ENCODE results near the gene ZNF154. TPM values are rescaled to one million over a fixed set of nuclear protein-coding genes. Genes with fewer than 3 reads are reported as not detected.

ZNF154 gene
- total RNA-seq, 4 donors from 2014 or later, result 0.15 to 2.5 (median 0.94) TPM

- DNase-seq, result no peak
- Histone ChIP-seq H3K27ac (no peak overlapping the region), H3K27me3 (peaks cover 0 to 18% (median 0%) of the 10 kb centered on the region in 4 donors), H3K36me3 (no peaks in the 10 kb centered on the region), H3K4me1 (peaks cover 0 to 14% (median 0%) of the 10 kb centered on the region in 3 donors), H3K4me3 (no peak overlapping the region), H3K9me3 (peaks cover 0 to 24% (median 0%) of the 10 kb centered on the region in 3 donors)
- 74 to 78% methylated on average over 2 of the region's 2 CpGs for WGBS, 2 donors
- intact Hi-C loops (cut with DNase I), result no loop called here
- no peak for TF ChIP-seq POLR2A (IDR thresholded peaks at IDR 0.05)
- TF ChIP-seq, protein P1, sequence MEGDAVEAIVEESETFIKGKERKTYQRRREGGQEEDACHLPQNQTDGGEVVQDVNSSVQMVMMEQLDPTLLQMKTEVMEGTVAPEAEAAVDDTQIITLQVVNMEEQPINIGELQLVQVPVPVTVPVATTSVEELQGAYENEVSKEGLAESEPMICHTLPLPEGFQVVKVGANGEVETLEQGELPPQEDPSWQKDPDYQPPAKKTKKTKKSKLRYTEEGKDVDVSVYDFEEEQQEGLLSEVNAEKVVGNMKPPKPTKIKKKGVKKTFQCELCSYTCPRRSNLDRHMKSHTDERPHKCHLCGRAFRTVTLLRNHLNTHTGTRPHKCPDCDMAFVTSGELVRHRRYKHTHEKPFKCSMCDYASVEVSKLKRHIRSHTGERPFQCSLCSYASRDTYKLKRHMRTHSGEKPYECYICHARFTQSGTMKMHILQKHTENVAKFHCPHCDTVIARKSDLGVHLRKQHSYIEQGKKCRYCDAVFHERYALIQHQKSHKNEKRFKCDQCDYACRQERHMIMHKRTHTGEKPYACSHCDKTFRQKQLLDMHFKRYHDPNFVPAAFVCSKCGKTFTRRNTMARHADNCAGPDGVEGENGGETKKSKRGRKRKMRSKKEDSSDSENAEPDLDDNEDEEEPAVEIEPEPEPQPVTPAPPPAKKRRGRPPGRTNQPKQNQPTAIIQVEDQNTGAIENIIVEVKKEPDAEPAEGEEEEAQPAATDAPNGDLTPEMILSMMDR (IDR thresholded peaks at IDR 0.05), result no peak
Observed at GRCh38 chr19:57653689-57654088, 55.3 kb downstream of the ZNF154 start.

DNA sequence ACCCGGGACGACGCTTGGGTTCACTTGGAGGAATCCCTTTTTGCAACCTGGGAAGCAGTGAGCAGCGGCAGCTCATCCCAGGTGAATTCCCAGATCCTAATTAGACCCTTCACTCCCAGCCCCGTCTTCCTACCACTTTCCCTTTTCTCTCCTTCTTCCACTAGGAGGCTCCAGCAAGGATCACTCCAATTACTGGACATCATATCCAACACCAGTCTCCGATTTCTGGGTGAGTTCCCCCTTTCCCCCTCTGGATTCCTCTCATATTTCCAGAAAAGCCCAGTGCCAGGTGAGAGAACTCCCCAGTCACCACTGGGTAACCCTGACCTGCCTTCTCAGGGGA is 57.4 kb downstream of the ZNF154 start:
- 33 to 47% methylated on average over 6 of the region's 6 CpGs for whole genome bisulfite sequencing, 2 donors
- H3K27me3 ChIP-seq, result peaks cover 0 to 12% (median 0%) of the 10 kb centered on the region in 4 donors
- TF ChIP-seq POLR2A (IDR thresholded peaks at IDR 0.05), result no peak
- TF ChIP-seq, protein P1 (IDR thresholded peaks at IDR 0.05), result no peak
- H3K9me3 ChIP-seq, result peaks cover 0 to 40% (median 0%) of the 10 kb centered on the region in 3 donors
- no peak for DNase-seq
- peak overlapping the region in 1 of 4 donors; percentile 4 for H3K4me3 ChIP-seq
- peak overlapping the region in 1 of 4 donors; percentile 26 for H3K27ac ChIP-seq
- intact Hi-C loops (cut with DNase I), result no loop called here
- H3K4me1 ChIP-seq, result peaks cover 0 to 14% (median 0%) of the 10 kb centered on the region in 3 donors
- no peaks in the 10 kb centered on the region for H3K36me3 ChIP-seq

GRCh38 chr19:57648331-57649003 is 60.5 kb downstream of the ZNF154 start:
- peaks cover 0 to 48% (median 5%) of the 10 kb centered on the region in 3 donors for H3K9me3 ChIP-seq
- DNase-seq, result no peak
- TF ChIP-seq POLR2A (IDR thresholded peaks at IDR 0.05), result no peak
- peaks cover 0 to 14% (median 0%) of the 10 kb centered on the region in 3 donors for H3K4me1 ChIP-seq
- H3K27me3 ChIP-seq, result no peaks in the 10 kb centered on the region
- intact Hi-C loops (cut with DNase I), result no loop called here
- no peaks in the 10 kb centered on the region for H3K36me3 ChIP-seq
- 48 to 65% methylated on average over 6 of the region's 6 CpGs for WGBS, 2 donors
- H3K27ac ChIP-seq, result no peak overlapping the region
- H3K4me3 ChIP-seq, result no peak overlapping the region

Other genes with a start within 250 kb of the ZNF154 start
- gene ZNF772, start 231.6 kb downstream of the ZNF154 start, total RNA-seq, result 10 to 100 TPM in 1 of 4 donors, 1 to 10 TPM in 3; 3.3 to 10.9 (median 6.3) TPM
- gene ZNF419, start 221.5 kb downstream of the ZNF154 start, total RNA-seq, result 1 to 10 TPM in 3 of 4 donors, under 1 TPM in 1; 0.87 to 8.0 (median 3.3) TPM
- gene ZNF773, start 209.3 kb downstream of the ZNF154 start, total RNA-seq, result 10 to 100 TPM in 1 of 4 donors, 1 to 10 TPM in 3; 1.9 to 14.5 (median 5.8) TPM
- 1 to 10 TPM; 1.3 to 4.8 (median 2.3) TPM for gene ZNF549, start 181.8 kb downstream of the ZNF154 start, total RNA-seq
- gene ZNF550, start 149.3 kb downstream of the ZNF154 start, total RNA-seq, result 1 to 10 TPM; 2.2 to 7.6 (median 3.1) TPM
- 1 to 10 TPM; 1.6 to 6.5 (median 3.9) TPM for gene ZNF416, start 130.3 kb downstream of the ZNF154 start, total RNA-seq
- gene ZIK1, start 125.1 kb downstream of the ZNF154 start, total RNA-seq, result 1 to 10 TPM in 3 of 4 donors, under 1 TPM in 1; 0.38 to 4.6 (median 3.1) TPM
- 1 to 10 TPM in 3 of 4 donors, under 1 TPM in 1; 0.70 to 3.9 (median 1.8) TPM for gene ZNF530, start 109.3 kb downstream of the ZNF154 start, total RNA-seq
- 10 to 100 TPM in 2 of 4 donors, 1 to 10 TPM in 2; 7.5 to 14.9 (median 10.4) TPM for gene ZNF134, start 95.0 kb downstream of the ZNF154 start, total RNA-seq
- 1 to 10 TPM; 2.9 to 7.7 (median 5.9) TPM for gene ZNF211, start 76.0 kb downstream of the ZNF154 start, total RNA-seq
- not detected for gene ZSCAN4, start 40.3 kb downstream of the ZNF154 start, total RNA-seq
- gene ZNF551, start 27.2 kb downstream of the ZNF154 start, total RNA-seq, result 10 to 100 TPM in 1 of 4 donors, 1 to 10 TPM in 3; 2.3 to 14.5 (median 5.8) TPM
- 1 to 10 TPM; 1.3 to 4.2 (median 1.5) TPM for gene ZNF671, start 18.4 kb upstream of the ZNF154 start, total RNA-seq
- gene ZNF776, start 37.6 kb upstream of the ZNF154 start, total RNA-seq, result 10 to 100 TPM in 1 of 4 donors, 1 to 10 TPM in 3; 7.9 to 11.6 (median 8.7) TPM
- gene ZNF586, start 60.5 kb upstream of the ZNF154 start, total RNA-seq, result 10 to 100 TPM in 3 of 4 donors, 1 to 10 TPM in 1; 8.1 to 30.5 (median 22.0) TPM
- gene ZNF552, start 105.7 kb upstream of the ZNF154 start, total RNA-seq, result 10 to 100 TPM in 2 of 4 donors, 1 to 10 TPM in 2; 5.2 to 15.3 (median 12.3) TPM
- gene ZNF587B, start 121.1 kb upstream of the ZNF154 start, total RNA-seq, result 10 to 100 TPM in 2 of 4 donors, 1 to 10 TPM in 2; 5.3 to 25.0 (median 13.3) TPM
- 10 to 100 TPM; 13.2 to 27.5 (median 16.3) TPM for gene ZNF587, start 140.7 kb upstream of the ZNF154 start, total RNA-seq
- 10 to 100 TPM in 1 of 4 donors, 1 to 10 TPM in 3; 3.0 to 12.6 (median 5.0) TPM for gene ZNF814, start 179.8 kb upstream of the ZNF154 start, total RNA-seq
- gene ZNF417, start 207.4 kb upstream of the ZNF154 start, total RNA-seq, result 10 to 100 TPM in 1 of 4 donors, 1 to 10 TPM in 3; 4.3 to 11.1 (median 6.1) TPM
- 1 to 10 TPM; 1.4 to 9.5 (median 3.5) TPM for gene ZNF418, start 226.2 kb upstream of the ZNF154 start, total RNA-seq
- gene ZNF256, start 238.5 kb upstream of the ZNF154 start, total RNA-seq, result 1 to 10 TPM; 1.7 to 6.3 (median 2.4) TPM

All from esophagus squamous epithelium (tissue), 5 donors.